H9 (cell line): ENCODE measurements around the gene MIAT. TPM values are rescaled to one million over a fixed set of nuclear protein-coding genes. Genes with fewer than 3 reads are reported as not detected.

Experiments used
- DNase-seq: peaks from one replicate; pipeline ENCODE4 v3.0.0-alpha.2; 2017
- H2AFZ ChIP-seq: one replicate; pipeline ENCODE4 v1.6.1; 2013; ENCODE audit warnings: mild to moderate bottlenecking, low read length, control low read depth, moderate library complexity
- H2AK5ac ChIP-seq: 2 replicates; pipeline ENCODE4 v1.6.1; 2013; ENCODE audit warnings: low read length, control low read depth, mixed read lengths; ENCODE audit not compliant: insufficient read length
- H2BK120ac ChIP-seq: one replicate; pipeline ENCODE4 v1.6.1; 2013; ENCODE audit warnings: low read depth, mild to moderate bottlenecking, low read length, control low read depth, inconsistent platforms; ENCODE audit not compliant: poor library complexity, severe bottlenecking
- H2BK12ac ChIP-seq: 2 replicates; pipeline ENCODE4 v1.6.1; 2013; ENCODE audit warnings: low read length, control low read depth, mixed read lengths, low read depth; ENCODE audit not compliant: insufficient read length
- H2BK15ac ChIP-seq: 2 replicates; pipeline ENCODE4 v1.6.1; 2013; ENCODE audit warnings: low read depth, low read length, control low read depth
- H2BK20ac ChIP-seq: one replicate; pipeline ENCODE4 v1.6.1; 2013; ENCODE audit warnings: low read depth, mild to moderate bottlenecking, low read length, control low read depth, inconsistent platforms; ENCODE audit not compliant: poor library complexity, severe bottlenecking
- H2BK5ac ChIP-seq: 2 replicates; pipeline ENCODE4 v1.6.1; 2013; ENCODE audit warnings: low read length, control low read depth, mixed read lengths; ENCODE audit not compliant: insufficient read length
- H3K14ac ChIP-seq: 2 replicates; pipeline ENCODE4 v1.6.1; 2013; ENCODE audit warnings: low read length, control low read depth; ENCODE audit not compliant: insufficient read depth
- H3K18ac ChIP-seq: 2 replicates; pipeline ENCODE4 v1.6.1; 2013; ENCODE audit warnings: low read depth, mild to moderate bottlenecking, mixed read lengths, low read length, control low read depth; ENCODE audit not compliant: insufficient read length
- H3K23ac ChIP-seq: 2 replicates; pipeline ENCODE4 v1.6.1; 2013; ENCODE audit warnings: low read length, control low read depth, mixed read lengths, low read depth; ENCODE audit not compliant: insufficient read length
- H3K23me2 ChIP-seq: 2 replicates; pipeline ENCODE4 v1.6.1; 2013; ENCODE audit warnings: low read depth, mild to moderate bottlenecking, mixed read lengths, low read length, control low read depth; ENCODE audit not compliant: insufficient read length, poor library complexity, severe bottlenecking
- H3K27ac ChIP-seq: 2 replicates; pipeline ENCODE4 v1.5.1; 2013; ENCODE audit warnings: low read length, control low read depth, mixed read lengths, low read depth; ENCODE audit not compliant: insufficient read length
- H3K27me3 ChIP-seq: 2 replicates; pipeline ENCODE4 v1.6.1; 2013; ENCODE audit warnings: low read length, control low read depth, inconsistent platforms; ENCODE audit not compliant: insufficient read depth
- H3K4ac ChIP-seq: 2 replicates; pipeline ENCODE4 v1.6.1; 2013; ENCODE audit warnings: low read depth, mild to moderate bottlenecking, control low read depth, inconsistent platforms, low read length, moderate library complexity
- H3K4me1 ChIP-seq: 2 replicates; pipeline ENCODE4 v1.6.1; 2013; ENCODE audit warnings: low read length, control low read depth, inconsistent platforms; ENCODE audit not compliant: insufficient read depth
- H3K4me2 ChIP-seq: 2 replicates; pipeline ENCODE4 v1.6.1; 2013; ENCODE audit warnings: low read length, control low read depth, mixed read lengths; ENCODE audit not compliant: insufficient read length, insufficient read depth
- H3K56ac ChIP-seq: 2 replicates; pipeline ENCODE4 v1.6.1; 2013; ENCODE audit warnings: low read depth, mild to moderate bottlenecking, mixed read lengths, low read length, control low read depth; ENCODE audit not compliant: insufficient read length
- H3K79me1 ChIP-seq: 2 replicates; pipeline ENCODE4 v1.6.1; 2013; ENCODE audit warnings: low read depth, mild to moderate bottlenecking, moderate library complexity, low read length, control low read depth, inconsistent platforms; ENCODE audit not compliant: insufficient read depth, poor library complexity, severe bottlenecking
- H3K79me2 ChIP-seq: 2 replicates; pipeline ENCODE4 v1.6.1; 2013; ENCODE audit warnings: low read length, control low read depth, inconsistent platforms; ENCODE audit not compliant: insufficient read depth
- H3K9ac ChIP-seq: 2 replicates; pipeline ENCODE4 v1.6.1; 2013; ENCODE audit warnings: low read length, control low read depth, mixed read lengths; ENCODE audit not compliant: insufficient read length; ENCODE audit errors: extremely low read depth
- H3K9me3 ChIP-seq: one replicate; pipeline ENCODE4 v1.6.1; 2013; ENCODE audit warnings: low read depth, low read length, inconsistent platforms; ENCODE audit not compliant: control insufficient read depth
- H3T11ph ChIP-seq: one replicate; pipeline ENCODE4 v1.6.1; 2013; ENCODE audit warnings: mild to moderate bottlenecking, low read length, control low read depth, inconsistent platforms
- H4K20me1 ChIP-seq: one replicate; pipeline ENCODE4 v1.6.1; 2013; ENCODE audit not compliant: control insufficient read depth, insufficient read length, insufficient read depth
- H4K5ac ChIP-seq: 2 replicates; pipeline ENCODE4 v1.6.1; 2013; ENCODE audit warnings: low read depth, mild to moderate bottlenecking, mixed read lengths, low read length, control low read depth; ENCODE audit not compliant: insufficient read length
- H4K8ac ChIP-seq: replicated peaks from 2 replicates; pipeline ENCODE4 v1.6.1; 2013; ENCODE audit warnings: low read length, control low read depth, mixed read lengths, low read depth; ENCODE audit not compliant: insufficient read length
- H4K91ac ChIP-seq: 2 replicates; pipeline ENCODE4 v1.6.1; 2013; ENCODE audit warnings: low read depth, mild to moderate bottlenecking, moderate library complexity, mixed read lengths, low read length, control low read depth; ENCODE audit not compliant: insufficient read length
- H3K27ac Mint-ChIP-seq, 3 experiments: 2 replicates in 2 of 3; 3 replicates in 1 of 3; pipeline ENCODE4 v1.8.0; 2020 to 2021; ENCODE audit warnings: mixed read lengths in 3 of 3, mild to moderate bottlenecking in 1 of 3, moderate library complexity in 1 of 3
- H3K27me3 Mint-ChIP-seq: 2 replicates; pipeline ENCODE4 v1.8.0; 2021; ENCODE audit warnings: low read depth, mild to moderate bottlenecking, moderate library complexity, mixed read lengths
- H3K36me3 Mint-ChIP-seq, 3 experiments: 2 replicates in 2 of 3; 3 replicates in 1 of 3; pipeline ENCODE4 v1.8.0; 2020 to 2021; ENCODE audit warnings: low read depth in 3 of 3, mixed read lengths in 3 of 3; ENCODE audit not compliant: insufficient read depth in 1 of 3
- H3K4me1 Mint-ChIP-seq, 2 experiments: 2 replicates each; pipeline ENCODE4 v1.8.0; 2020; ENCODE audit warnings: mixed read lengths in 2 of 2
- H3K4me3 Mint-ChIP-seq, 2 experiments: 2 replicates in 1 of 2; 3 replicates in 1 of 2; pipeline ENCODE4 v1.8.0; 2020 to 2021; ENCODE audit warnings: mild to moderate bottlenecking in 2 of 2, mixed read lengths in 2 of 2, moderate library complexity in 1 of 2
- H3K9me3 Mint-ChIP-seq, 2 experiments: 2 replicates in 1 of 2; 3 replicates in 1 of 2; pipeline ENCODE4 v1.8.0; 2020; ENCODE audit warnings: mild to moderate bottlenecking in 2 of 2, mixed read lengths in 2 of 2, moderate library complexity in 1 of 2
- CTCF ChIP-seq: fragments of 200-600 bp; sonication (generic); conservative IDR thresholded peaks from 3 replicates; pipeline ENCODE4 v1.8.0; 2021; ENCODE audit warnings: antibody characterized with exemption, mild to moderate bottlenecking
- WGBS: extraction: QIAGEN DNeasy Blood & Tissue Kit; methylation state at CpG from one replicate; pipeline ENCODE4 v1.1.7; 2013; ENCODE audit warnings: missing lambda C conversion rate, low lambda C conversion rate, mixed read lengths; ENCODE audit not compliant: insufficient read length; ENCODE audit errors: extremely low coverage; 5-methylcytosine and 5-hydroxymethylcytosine counted together
- total RNA-seq: library from RNA; stranded (reverse); gene quantifications from 2 replicates; pipeline ENCODE4 v1.2.1, GENCODE V29; 2021

The MIAT gene
- total RNA-seq, 1 experiment from 2014 or later: 85.6 TPM

DNA sequence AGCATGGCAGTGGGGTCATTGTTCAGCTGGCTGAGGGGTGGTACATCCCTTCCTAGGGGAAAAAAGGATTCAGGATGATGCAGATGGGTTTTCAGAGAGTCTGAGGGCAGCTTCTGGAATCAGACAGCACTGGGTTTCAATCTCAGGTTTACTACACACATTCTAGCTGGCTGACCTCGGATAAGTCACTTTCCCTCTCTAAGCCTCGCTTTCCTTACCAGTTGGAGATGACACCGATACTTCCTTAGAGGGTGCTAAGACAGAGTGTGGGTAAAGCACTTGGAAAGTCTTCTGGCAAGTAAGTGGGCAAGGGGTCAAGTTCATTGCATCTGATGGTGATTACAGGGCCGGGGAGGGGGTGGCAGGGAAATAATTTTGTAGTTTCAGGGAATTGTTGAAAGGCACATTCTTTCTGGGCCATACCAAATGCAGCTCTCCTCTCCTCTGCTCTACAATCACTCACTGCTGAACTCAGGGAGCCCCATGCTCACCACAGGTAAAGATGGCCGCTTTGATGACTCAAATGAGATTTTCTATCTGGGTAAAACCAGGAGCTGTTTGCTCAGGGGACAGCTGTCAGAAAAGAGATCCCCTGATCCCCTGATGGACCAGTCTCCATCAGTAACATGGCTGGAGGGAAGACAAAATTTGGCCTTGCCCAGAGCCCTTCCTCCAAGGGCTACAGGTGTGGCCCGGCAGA lies 6.5 kb upstream of the MIAT start:
- Histone ChIP-seq H2BK120ac (no peak overlapping the region), H3K14ac (no peak overlapping the region), H4K8ac (no peak overlapping the region), H3K27me3 (no peaks in the 10 kb centered on the region), H3K79me2 (no peaks in the 10 kb centered on the region), H3K9ac (no peak overlapping the region), H3T11ph (no peak overlapping the region), H4K5ac (no peak overlapping the region), H3K18ac (no peak overlapping the region), H4K91ac (no peak overlapping the region), H4K20me1 (no peaks in the 10 kb centered on the region), H2AFZ (no peak overlapping the region), H3K23ac (no peak overlapping the region), H3K4ac (no peak overlapping the region), H2BK5ac (no peak overlapping the region), H3K9me3 (no peaks in the 10 kb centered on the region), H3K4me2 (no peak overlapping the region), H2BK12ac (no peak overlapping the region), H2BK20ac (no peak overlapping the region), H3K56ac (no peak overlapping the region), H2AK5ac (no peak overlapping the region), H3K4me1 (peaks cover 23% of the 10 kb centered on the region; the same call in 1 of the 2 replicates), H3K79me1 (no peaks in the 10 kb centered on the region), H3K27ac (no peak overlapping the region), H2BK15ac (no peak overlapping the region), H3K23me2 (no peaks in the 10 kb centered on the region)
- no peak for DNase-seq
- peaks cover 60 to 67% of the 10 kb centered on the region in 2 experiments for H3K4me1 Mint-ChIP-seq
- H3K27me3 Mint-ChIP-seq: peaks cover 13% of the 10 kb centered on the region
- no peaks in the 10 kb centered on the region for H3K36me3 Mint-ChIP-seq
- no peak overlapping the region for H3K4me3 Mint-ChIP-seq
- no peaks in the 10 kb centered on the region; a peak in 2 of 5 replicates for H3K9me3 Mint-ChIP-seq
- H3K27ac Mint-ChIP-seq: peak overlapping the region in 2 of 3 experiments; percentile 3 to 6; a peak in 1 of 7 replicates
- no CpG with 5 or more reads among the region's 6 CpGs for WGBS
- no peak for TF ChIP-seq CTCF
